GM18870 (cell line): ENCODE measurements around the gene HNRNPL.
"Not testable (repeated sequence)": the region's sequence is repeated elsewhere in the genome, so short reads cannot be mapped to it uniquely, and the experiment has no call there.

Experiments
- ATAC-seq: cut with Tn5 transposase; IDR thresholded peaks from one replicate; pipeline ENCODE4 v1.9.1; 2021; ENCODE audit warnings: moderate library complexity; ENCODE audit not compliant: unreplicated experiment

Gene HNRNPL

GRCh38 chr19:38830039-38830733, 19.6 kb downstream of the HNRNPL start:
- ATAC-seq, result no peak

GRCh38 chr19:38829203-38829602, 20.6 kb downstream of the HNRNPL start:
- not testable (repeated sequence) for ATAC-seq

DNA sequence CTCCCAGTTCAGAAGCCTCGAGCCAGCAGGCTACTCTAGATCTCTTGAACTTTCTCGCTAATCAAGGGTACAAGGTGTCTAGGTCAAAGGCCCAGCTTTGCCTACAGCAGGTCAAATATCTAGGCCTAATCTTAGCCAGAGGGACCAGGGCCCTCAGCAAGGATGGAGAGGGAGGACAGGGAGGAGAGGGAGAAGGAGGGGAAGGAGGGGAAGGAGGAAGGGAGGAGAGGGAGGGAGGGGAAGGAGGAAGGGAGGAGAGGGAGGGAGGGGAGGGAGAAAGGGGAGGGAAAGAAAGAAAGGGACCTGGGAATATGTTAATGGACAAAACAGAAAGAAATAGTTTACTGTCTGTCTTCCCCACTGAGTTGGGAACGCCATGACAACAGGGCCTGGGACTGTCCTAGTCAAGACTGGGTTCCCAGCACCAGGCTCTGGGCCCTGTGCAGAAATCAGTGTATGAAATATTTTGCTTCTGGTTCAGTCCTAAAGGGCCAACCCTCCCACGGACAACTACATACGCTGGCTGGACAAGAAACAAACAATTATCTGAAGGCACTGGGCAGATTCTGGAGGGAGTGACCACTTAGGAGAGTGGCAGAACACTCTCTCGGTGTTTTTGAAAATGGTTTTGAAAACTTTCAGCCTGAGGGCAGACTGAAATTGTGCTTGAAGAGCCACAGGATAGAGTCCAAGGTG, 22.8 kb downstream of the HNRNPL start:
- no peak for ATAC-seq

DNA sequence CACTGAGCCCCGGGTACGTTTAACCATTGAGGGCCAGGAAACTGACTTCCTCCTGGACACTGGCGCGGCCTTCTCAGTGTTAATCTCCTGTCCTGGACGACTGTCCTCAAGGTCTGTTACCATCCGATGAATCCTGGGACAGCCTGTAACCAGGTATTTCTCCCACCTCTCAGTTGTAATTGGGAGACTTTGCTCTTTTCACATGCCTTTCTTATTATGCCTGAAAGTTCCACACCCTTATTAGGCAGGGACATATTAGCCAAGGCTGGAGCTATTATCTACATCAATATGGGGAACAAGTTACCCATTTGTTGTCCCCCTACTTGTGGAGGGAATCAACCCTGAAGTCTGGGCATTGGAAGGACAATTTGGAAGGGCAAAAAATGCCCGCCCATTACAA, 23.9 kb downstream of the HNRNPL start:
- not testable (repeated sequence) for ATAC-seq

GRCh38 chr19:38821230-38821825, 28.5 kb downstream of the HNRNPL start:
- ATAC-seq, result not testable (repeated sequence)

DNA sequence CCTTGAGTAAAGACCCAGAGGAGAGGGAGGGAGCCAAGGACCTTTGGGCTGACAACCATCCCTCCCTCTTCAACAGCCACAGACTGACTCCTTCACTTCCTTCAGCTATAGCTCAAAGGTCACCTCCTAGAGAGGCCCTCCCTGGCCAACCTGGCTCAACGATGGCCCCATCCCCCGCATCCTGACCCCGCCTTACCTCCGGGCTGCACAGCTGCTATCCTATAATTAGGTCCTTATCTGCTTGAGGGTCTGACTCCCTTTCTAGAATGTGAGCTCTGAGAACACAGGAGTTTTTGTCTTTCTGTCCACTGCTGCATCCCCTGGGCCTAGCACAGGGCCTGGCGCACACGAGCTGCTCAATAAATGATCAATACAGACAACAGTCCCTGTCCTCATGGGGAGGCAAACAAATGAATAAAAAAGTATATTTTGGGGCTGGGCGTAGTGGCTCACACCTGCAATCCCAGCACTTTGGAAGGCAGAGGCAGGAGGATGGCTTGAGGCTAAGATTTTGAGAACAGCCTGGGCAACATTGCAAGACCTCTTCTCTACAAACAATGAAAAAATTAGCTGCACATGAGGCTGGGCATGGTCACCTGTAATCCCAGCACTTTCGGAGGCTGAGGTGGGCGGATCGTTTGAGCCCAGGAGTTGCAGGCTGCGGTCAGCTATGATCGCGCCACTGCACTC, 30.4 kb downstream of the HNRNPL start:
- ATAC-seq, result no peak

- ATAC-seq, result no peak
Measured at GRCh38 chr19:38817081-38817480, 32.7 kb downstream of the HNRNPL start.

GRCh38 chr19:38816131-38816750, 33.5 kb downstream of the HNRNPL start:
- no peak for ATAC-seq

GRCh38 chr19:38815059-38816001, 34.5 kb downstream of the HNRNPL start:
- no peak for ATAC-seq

GRCh38 chr19:38813932-38814331, 35.9 kb downstream of the HNRNPL start:
- ATAC-seq, result not testable (repeated sequence)

GRCh38 chr19:38813323-38813722, 36.5 kb downstream of the HNRNPL start:
- no peak for ATAC-seq

DNA sequence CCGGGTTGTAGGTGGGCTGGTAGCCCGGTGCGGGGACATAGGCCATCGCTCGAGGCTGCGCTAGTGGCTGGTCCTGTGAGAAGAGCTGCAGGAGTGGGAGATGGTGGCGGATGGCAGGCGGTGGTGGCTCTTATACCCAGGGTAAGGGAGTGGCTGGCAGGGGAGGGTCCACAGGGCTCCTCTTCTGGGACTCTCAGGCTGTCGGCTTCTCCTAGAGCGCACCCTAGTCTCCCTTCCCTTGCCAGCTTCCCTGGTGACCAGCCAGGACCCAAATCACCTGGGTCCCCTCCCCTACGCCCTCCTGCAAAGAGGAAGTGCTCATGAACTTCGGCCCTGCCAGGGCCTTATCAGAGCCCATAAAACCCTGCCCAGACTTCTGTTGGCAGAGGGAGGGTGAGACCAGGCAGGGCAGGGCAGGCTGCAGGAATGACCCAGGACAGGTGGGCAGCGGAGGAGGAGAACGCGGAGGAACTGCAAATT, 36.9 kb downstream of the HNRNPL start, which contains the start of gene LGALS4:
TSS of gene LGALS4 (minus strand) at position 105 of the 480 bp plus-strand sequence. CDS start at position 46, 59 bp downstream.
- no peak for ATAC-seq

DNA sequence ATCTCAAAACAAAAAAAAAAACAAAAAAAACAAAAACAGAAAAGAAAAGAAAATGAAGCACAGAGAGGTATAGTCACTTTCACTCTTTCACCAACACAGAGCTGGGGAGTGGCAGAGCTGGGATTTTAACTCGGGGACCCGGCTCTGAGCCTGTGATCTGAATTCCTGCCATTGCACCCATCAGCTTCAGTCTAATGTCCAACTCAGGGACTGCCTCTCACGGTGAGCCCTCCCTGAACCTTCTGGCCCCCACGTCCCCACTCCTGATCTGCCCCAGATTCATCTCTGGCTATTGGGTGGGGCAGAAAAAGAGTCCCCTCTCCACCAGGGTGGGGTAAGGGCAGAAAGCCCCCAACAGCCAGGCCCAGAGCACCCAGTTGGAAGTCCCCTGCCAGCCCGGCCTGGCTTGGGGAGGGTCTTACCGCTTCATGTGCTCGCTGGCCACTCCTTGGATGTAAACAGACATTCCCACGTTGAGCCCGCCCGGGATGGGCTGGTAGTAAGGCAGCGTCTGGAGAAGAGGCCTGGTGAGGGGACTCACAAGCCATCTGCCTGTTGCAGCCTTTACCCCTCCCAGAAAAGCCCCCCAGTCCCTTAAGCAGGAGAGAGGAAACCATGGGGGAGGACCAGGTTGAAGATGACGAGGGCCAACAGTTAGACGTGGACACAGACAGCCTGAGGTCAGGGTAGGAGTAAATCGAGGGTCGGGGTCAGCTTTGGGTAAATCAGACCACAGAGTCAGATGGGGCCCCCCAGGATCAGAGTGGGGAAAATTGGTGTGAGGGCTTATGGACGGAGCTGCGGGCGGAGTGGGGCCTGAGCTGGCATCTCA, 37.6 kb downstream of the HNRNPL start:
- ATAC-seq, result no peak

DNA sequence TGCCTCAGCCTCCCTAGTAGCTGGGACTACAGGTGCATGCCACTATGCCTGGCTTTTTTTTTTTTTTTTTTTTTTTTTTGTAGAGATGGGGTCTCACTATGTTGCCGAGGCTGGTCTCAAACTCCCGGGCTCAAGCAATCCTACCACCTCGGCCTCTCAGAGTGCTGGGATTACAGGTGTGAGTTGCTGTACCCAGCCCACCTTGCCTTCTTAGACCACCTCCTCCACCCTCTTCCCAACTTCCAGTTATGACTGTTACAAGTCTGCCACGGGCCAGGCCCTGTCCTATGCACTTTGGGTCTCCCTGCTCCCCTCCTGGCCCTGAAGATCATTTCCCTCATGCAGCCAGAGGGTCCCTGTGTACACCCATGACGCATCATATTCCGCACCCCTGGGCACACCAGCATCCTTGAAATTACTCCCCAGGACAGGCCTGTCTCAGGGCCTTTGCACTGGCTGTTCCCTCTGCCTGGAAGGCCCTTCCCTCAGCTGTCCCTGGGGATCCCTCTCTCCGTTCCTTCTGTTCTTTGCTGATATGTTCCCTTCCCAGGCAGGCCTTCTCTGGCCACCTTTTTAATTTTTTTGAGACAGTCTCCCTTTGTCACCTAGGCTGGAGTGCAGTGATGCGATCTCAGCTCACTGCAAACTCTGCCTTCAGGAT, 40.1 kb downstream of the HNRNPL start:
- ATAC-seq, result no peak

- no peak for ATAC-seq
Measured at GRCh38 chr19:38808741-38809140, 41.0 kb downstream of the HNRNPL start.

GRCh38 chr19:38807374-38808098, 42.2 kb downstream of the HNRNPL start:
- not testable (repeated sequence) for ATAC-seq

- ATAC-seq, result no peak
Measured at GRCh38 chr19:38806371-38806770, 43.4 kb downstream of the HNRNPL start.

- no peak for ATAC-seq
Measured at GRCh38 chr19:38805180-38805579, 44.6 kb downstream of the HNRNPL start.
